Fibroblast of mammary gland (primary cell): Measurements from ENCODE around the gene NFAT5.

Source experiments
- DNase-seq: peaks from one replicate; pipeline ENCODE4 v3.0.0-alpha.2; 2010; ENCODE audit warnings: low read depth
- H3K4me3 ChIP-seq: 2 replicates; pipeline ENCODE4 v1.5.1; 2011; ENCODE audit warnings: low read depth, mild to moderate bottlenecking, low read length, moderate library complexity; ENCODE audit not compliant: control insufficient read depth
- TF ChIP-seq, protein P1 (sequence below): conservative IDR thresholded peaks from 2 replicates; pipeline ENCODE4 v1.5.1; 2011; ENCODE audit warnings: low read depth, low read length, inconsistent platforms; ENCODE audit not compliant: control insufficient read depth, insufficient read depth

Gene NFAT5

DNA sequence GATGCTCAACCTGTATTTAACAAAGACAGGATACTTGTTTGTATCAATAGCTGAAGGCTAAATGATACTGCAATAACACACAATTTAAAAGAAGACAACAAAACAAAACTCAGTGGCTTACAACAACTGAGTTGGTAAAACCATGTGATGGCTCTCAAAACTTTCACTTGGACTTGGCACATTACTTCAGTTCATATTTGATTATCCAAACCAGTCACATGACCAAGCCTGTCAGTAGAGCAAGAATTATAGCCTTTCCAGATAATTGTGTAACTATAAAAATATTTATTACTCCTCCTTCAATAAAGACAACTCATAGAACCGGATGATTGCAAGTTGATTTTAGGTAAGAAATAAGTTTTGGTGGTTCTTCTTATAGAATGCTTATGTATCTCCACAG lies 103.8 kb downstream of the NFAT5 start:
- DNase-seq: peak; percentile 11
- TF ChIP-seq, protein P1, sequence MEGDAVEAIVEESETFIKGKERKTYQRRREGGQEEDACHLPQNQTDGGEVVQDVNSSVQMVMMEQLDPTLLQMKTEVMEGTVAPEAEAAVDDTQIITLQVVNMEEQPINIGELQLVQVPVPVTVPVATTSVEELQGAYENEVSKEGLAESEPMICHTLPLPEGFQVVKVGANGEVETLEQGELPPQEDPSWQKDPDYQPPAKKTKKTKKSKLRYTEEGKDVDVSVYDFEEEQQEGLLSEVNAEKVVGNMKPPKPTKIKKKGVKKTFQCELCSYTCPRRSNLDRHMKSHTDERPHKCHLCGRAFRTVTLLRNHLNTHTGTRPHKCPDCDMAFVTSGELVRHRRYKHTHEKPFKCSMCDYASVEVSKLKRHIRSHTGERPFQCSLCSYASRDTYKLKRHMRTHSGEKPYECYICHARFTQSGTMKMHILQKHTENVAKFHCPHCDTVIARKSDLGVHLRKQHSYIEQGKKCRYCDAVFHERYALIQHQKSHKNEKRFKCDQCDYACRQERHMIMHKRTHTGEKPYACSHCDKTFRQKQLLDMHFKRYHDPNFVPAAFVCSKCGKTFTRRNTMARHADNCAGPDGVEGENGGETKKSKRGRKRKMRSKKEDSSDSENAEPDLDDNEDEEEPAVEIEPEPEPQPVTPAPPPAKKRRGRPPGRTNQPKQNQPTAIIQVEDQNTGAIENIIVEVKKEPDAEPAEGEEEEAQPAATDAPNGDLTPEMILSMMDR: no peak
- no peak overlapping the region for H3K4me3 ChIP-seq

DNA sequence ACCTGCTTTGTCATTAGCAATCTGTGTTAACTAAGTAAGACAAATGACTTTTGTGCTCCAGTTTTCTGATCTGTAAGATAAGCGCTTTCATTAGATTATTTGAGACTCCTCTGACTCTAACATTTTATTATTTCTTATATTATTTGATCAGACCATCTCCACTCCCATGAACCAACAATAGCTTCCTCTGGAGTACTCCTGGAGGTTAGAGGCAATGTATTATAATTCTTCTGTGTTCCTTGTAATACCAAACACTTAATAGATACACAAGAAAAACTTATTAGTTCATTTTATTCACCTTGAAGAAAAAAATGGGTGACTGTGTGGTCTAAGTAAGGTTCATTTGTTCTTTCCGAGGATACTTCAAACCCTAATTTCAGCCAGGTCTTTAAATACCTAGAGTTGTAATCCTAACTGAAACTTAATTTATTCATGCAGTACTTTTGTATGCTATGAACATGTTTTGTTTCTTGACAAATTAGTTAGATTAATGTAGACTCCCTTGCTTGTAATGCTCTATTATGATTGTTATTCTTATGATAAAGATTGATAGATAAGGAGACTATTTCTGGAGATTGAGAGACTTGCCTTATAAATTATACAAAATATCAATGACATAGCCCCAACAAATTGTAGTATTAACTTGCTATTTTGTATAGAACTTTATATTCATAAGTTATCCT lies 106.7 kb downstream of the NFAT5 start:
- DNase-seq: no peak
- TF ChIP-seq, protein P1: no peak
- no peak overlapping the region for H3K4me3 ChIP-seq

DNA sequence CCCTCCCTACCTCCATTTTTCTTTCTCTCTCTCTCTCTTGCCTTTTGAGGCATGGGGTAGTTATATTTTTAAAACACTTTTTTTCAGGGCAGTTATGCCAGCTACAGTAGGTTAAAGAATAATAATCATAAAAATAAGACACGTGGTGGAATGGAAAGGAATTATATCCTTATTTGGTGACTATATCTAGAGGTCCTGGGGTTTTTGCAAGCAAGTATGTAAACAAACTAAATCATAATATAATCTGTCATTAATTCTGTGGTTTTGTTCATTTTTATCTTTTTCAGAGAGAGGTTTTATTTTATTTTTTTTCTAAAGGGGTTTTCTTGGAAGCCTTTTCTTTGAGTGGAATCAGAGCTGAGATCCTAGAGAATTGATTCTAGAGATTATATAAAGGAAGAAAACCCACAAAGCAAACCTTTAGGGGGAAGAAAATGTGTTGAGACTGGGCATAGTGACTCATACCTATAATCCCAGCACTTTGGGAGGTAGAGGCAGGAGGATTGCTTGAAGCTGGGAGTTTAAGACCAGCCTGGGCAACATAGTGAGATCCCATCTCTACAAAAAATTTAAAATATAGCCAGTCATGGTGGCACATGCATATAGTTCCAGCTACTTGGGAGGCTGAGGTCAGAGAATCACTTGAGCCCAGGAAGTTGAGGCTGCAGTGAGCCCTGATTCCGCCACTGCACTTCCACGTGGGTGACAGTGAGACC lies 107.4 kb downstream of the NFAT5 start:
- TF ChIP-seq, protein P1: no peak
- no peak for DNase-seq
- no peak overlapping the region for H3K4me3 ChIP-seq

DNA sequence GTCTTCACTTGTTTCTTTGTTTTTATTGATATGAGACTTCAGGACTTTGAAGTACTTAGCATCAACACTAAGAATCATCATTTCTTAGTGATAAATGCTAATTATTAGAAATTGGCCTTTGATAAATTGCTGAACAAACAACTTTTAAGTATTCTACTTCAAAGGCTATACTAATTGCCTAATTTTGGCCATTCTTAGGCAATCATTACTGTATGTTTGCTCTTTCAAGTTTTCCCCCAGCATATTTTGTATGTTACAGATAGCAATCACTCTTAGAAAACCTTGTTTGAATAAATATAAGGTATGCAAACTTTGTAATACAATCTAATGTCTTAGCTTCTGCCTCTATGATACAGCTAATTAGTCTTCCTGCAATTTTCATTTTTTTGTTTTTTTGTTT lies 114.6 kb downstream of the NFAT5 start:
- TF ChIP-seq, protein P1: no peak
- DNase-seq: no peak

DNA sequence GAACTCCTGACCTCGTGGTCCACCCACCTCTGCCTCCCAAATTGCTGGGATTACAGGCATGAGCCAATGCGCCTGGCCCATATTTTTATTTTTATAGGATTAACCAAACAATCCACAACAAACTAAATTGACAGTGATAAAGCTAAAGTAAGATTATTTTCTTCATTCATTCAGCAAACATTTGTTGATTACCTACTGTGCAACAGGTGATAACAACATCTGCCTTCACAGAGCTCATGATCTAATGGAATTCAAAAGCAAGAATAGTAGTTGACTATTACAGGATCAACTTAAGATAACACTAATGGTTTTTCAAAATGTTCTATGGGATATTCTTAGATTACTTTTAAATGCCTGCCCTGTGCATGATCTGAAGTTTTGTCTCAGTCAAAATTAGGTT lies 122.8 kb downstream of the NFAT5 start:
- H3K4me3 ChIP-seq: no peak overlapping the region
- TF ChIP-seq, protein P1: no peak
- no peak for DNase-seq

More for the DNA sequence above, 114.6 kb downstream of the NFAT5 start:
- no peak overlapping the region for H3K4me3 ChIP-seq

DNA sequence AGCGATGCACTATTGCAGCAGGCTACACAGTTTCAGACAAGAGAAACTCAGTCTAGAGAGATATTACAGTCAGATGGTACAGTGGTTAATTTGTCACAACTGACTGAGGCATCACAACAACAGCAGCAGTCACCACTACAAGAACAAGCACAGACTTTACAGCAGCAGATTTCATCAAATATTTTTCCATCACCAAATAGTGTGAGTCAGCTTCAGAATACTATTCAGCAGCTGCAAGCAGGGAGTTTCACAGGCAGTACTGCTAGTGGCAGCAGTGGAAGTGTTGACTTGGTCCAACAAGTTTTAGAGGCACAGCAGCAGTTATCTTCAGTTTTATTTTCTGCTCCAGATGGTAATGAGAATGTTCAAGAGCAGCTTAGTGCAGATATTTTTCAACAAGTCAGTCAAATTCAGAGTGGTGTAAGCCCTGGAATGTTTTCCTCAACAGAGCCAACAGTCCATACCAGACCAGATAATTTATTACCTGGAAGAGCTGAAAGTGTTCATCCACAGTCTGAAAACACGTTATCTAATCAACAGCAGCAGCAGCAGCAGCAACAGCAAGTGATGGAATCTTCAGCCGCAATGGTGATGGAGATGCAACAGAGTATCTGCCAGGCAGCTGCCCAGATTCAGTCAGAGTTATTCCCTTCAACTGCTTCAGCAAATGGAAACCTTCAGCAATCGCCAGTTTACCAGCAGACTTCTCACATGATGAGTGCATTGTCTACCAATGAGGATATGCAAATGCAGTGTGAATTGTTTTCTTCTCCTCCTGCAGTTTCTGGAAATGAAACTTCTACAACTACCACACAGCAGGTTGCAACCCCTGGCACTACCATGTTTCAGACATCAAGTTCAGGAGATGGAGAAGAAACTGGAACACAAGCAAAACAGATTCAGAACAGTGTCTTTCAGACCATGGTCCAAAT lies 126.5 kb downstream of the NFAT5 start:
- peak; percentile 59 for DNase-seq
- H3K4me3 ChIP-seq: no peak overlapping the region
- TF ChIP-seq, protein P1: no peak
